ENCODE measurements around the gene RIPOR2.

DNA sequence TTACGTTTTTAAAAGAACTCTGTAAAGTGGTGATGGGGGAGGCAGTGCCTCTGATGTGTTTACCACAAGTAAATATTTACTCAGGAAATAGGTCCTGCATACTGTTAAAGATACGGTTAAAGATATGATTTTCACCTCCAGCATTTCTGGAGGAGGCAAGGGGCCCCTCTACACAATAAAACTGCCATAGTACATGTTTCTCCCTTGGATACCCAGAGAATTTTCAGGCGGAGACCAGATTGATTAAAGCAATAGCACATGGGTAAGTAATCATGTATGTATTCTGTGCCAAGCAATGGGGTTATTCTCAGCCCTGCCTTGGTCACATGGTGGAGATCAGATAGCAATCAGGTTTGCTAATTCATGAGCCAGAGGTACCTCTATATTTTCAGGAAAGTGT lies 9.6 kb downstream of the RIPOR2 start:
- no peak for TF ChIP-seq MAF1 (CRISPR knock-in tag; IDR thresholded peaks at IDR 0.05; ENCODE audit: borderline replicate concordance)
- TF ChIP-seq MYC (CRISPR knock-in tag; IDR thresholded peaks at IDR 0.05; ENCODE audit: borderline replicate concordance): no peak
- no peak for TF ChIP-seq MEIS1 (CRISPR knock-in tag; IDR thresholded peaks at IDR 0.05; ENCODE audit: borderline replicate concordance)
- TF ChIP-seq, protein P1, sequence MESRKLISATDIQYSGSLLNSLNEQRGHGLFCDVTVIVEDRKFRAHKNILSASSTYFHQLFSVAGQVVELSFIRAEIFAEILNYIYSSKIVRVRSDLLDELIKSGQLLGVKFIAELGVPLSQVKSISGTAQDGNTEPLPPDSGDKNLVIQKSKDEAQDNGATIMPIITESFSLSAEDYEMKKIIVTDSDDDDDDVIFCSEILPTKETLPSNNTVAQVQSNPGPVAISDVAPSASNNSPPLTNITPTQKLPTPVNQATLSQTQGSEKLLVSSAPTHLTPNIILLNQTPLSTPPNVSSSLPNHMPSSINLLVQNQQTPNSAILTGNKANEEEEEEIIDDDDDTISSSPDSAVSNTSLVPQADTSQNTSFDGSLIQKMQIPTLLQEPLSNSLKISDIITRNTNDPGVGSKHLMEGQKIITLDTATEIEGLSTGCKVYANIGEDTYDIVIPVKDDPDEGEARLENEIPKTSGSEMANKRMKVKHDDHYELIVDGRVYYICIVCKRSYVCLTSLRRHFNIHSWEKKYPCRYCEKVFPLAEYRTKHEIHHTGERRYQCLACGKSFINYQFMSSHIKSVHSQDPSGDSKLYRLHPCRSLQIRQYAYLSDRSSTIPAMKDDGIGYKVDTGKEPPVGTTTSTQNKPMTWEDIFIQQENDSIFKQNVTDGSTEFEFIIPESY (CRISPR knock-in tag; IDR thresholded peaks at IDR 0.05): no peak
- TF ChIP-seq NFIC (IDR thresholded peaks at IDR 0.05; ENCODE audit: low read length): no peak; the same call in 1 of the 2 replicates
- TF ChIP-seq ZNF354B (CRISPR knock-in tag; IDR thresholded peaks at IDR 0.05): no peak
- TF ChIP-seq TFDP2 (CRISPR knock-in tag; IDR thresholded peaks at IDR 0.05): no peak
- no peak for TF ChIP-seq HCFC1 (IDR thresholded peaks at IDR 0.05; ENCODE audit: low read depth, low read length)
- TF ChIP-seq AKAP8 (CRISPR knock-in tag; IDR thresholded peaks at IDR 0.05): no peak
- no peak for TF ChIP-seq CHD2 (IDR thresholded peaks at IDR 0.05; ENCODE audit: low read depth, low read length)
